GM21447 (cell line): Measurements from ENCODE around the gene GALNT17.

Source experiments
- ATAC-seq: cut with Tn5 transposase; IDR thresholded peaks from one replicate; pipeline ENCODE4 v1.9.1; 2021; ENCODE audit not compliant: unreplicated experiment

The GALNT17 gene

GRCh38 chr7:71132127-71132376 lies at the start of gene GALNT17:
Gene GALNT17, plus strand, starts transcription at chr7:71132144.
- ATAC-seq = no peak

- ATAC-seq = no peak
Observed at GRCh38 chr7:71095266-71095860, 36.6 kb upstream of the GALNT17 start.

GRCh38 chr7:71096351-71096750 lies 35.6 kb upstream of the GALNT17 start:
- ATAC-seq = no peak

- no peak for ATAC-seq
Observed at GRCh38 chr7:71106226-71106625, 25.7 kb upstream of the GALNT17 start.

GRCh38 chr7:71112436-71112835 lies 19.5 kb upstream of the GALNT17 start:
- no peak for ATAC-seq

GRCh38 chr7:71120096-71120495 lies 11.8 kb upstream of the GALNT17 start:
- no peak for ATAC-seq

- no peak for ATAC-seq
Observed at GRCh38 chr7:71129126-71129525, 2.8 kb upstream of the GALNT17 start.

- no peak for ATAC-seq
Observed at GRCh38 chr7:71130031-71130679, 1.8 kb upstream of the GALNT17 start.

GRCh38 chr7:71131256-71132126 lies 453 bp upstream of the GALNT17 start:
- no peak for ATAC-seq

- no peak for ATAC-seq
Observed at GRCh38 chr7:71132377-71133231, 660 bp downstream of the GALNT17 start.

GRCh38 chr7:71133232-71133622 lies 1.3 kb downstream of the GALNT17 start:
- ATAC-seq = no peak

- ATAC-seq = no peak
Observed at GRCh38 chr7:71133856-71134255, 1.9 kb downstream of the GALNT17 start.

GRCh38 chr7:71135116-71135515 lies 3.2 kb downstream of the GALNT17 start:
- ATAC-seq = no peak

GRCh38 chr7:71135663-71136062 lies 3.7 kb downstream of the GALNT17 start:
- ATAC-seq = no peak

- ATAC-seq = no peak
Observed at GRCh38 chr7:71137479-71137878, 5.5 kb downstream of the GALNT17 start.

GRCh38 chr7:71140264-71140663 lies 8.3 kb downstream of the GALNT17 start:
- no peak for ATAC-seq

GRCh38 chr7:71144963-71145362 lies 13.0 kb downstream of the GALNT17 start:
- ATAC-seq = no peak

- ATAC-seq = no peak
Observed at GRCh38 chr7:71145906-71146901, 14.3 kb downstream of the GALNT17 start.

GRCh38 chr7:71148098-71148497 lies 16.2 kb downstream of the GALNT17 start:
- no peak for ATAC-seq

- ATAC-seq = no peak
Observed at GRCh38 chr7:71155236-71155635, 23.3 kb downstream of the GALNT17 start.
